CD4-positive, alpha-beta T cell treated with Interleukin-10 for 1 hour (primary cell): ENCODE data around the gene AQP6.
"Not testable (repeated sequence)": the region's sequence is repeated elsewhere in the genome, so short reads cannot be mapped to it uniquely, and the experiment has no call there.

Experiments
- DNase-seq: peaks from one replicate; pipeline ENCODE4 v3.0.0-alpha.2; 2020

Gene AQP6

DNA sequence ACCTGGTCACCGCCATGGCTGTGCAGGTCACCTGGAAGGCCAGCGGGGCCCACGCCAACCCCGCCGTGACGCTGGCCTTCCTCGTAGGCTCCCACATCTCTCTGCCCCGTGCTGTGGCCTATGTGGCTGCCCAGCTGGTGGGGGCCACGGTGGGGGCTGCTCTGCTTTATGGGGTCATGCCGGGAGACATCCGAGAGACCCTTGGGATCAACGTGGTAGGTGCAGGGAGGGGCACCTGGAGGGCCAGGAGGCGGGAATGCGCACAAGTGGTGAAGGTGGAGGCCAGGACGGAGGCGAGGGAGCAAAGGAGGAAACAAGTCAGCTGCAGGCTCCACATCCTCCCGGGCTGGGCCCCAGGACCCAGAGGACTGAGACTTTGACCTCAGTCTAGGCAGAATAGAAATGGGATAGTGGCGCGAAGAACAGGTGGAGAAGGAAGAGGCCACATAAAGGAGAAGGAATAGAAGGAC is 649 bp downstream of the AQP6 start:
- no peak for DNase-seq

DNA sequence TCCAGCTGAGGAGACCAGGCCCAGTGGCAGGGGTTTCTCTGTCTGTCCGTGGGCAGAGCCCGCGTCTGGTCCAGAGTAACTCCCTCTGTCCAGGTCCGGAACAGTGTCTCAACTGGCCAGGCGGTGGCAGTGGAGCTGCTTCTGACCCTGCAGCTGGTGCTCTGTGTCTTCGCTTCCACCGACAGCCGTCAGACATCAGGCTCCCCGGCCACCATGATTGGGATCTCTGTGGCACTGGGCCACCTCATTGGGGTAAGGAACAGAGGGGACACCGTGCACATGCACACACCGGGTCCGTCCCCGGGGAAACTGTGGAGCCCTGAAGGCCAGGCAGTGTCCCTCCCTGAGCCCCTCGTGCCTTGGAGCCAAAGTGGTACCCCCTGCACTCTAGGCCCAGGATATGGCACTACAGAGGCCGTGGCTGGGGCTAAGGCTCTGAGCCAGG is 1.5 kb downstream of the AQP6 start:
- no peak for DNase-seq

DNA sequence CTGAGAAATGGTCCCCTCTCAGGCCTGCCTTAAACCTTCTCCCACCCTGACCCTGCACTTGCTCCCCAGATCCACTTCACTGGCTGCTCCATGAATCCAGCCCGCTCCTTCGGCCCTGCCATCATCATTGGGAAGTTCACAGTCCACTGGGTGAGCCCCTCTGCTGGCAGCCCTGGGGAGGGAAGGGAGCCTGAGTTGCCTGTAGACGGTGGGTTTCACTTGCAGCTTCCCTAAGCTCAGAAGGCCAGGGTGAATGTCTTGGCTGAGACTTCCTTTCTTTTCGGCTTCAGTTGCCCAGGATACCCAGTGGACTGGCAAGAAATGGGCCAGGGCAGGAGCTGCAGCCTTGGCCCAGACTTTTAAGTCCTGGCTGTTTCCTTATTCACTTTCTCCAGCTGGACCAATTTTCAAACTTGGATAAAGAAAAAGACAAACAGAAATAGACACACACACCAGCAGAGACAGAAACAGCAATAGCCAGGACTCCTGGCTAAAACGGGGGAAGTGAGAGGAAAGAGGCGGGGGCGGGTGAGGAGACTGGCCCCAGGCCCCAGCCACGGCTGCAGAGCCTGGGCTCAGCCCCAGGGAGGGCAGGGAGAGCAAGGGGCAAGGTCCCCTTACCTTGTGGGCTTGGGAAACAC is 2.0 kb downstream of the AQP6 start:
- no peak for DNase-seq

DNA sequence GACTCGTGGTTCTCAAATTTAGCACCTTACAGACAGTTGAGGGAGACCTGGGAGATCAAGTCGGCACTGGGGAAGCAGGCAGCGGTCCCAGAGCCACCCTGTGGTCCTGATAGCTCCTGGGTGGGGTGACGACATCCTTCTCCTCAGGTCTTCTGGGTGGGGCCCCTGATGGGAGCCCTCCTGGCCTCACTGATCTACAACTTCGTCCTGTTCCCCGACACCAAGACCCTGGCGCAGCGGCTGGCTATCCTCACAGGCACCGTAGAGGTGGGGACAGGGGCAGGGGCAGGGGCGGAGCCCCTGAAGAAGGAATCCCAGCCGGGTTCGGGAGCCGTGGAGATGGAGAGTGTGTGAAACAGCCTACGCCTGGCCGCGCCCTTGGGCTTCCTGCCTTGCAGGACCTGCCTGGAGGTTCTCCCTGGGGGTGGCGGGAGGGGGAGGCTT is 2.6 kb downstream of the AQP6 start:
- DNase-seq = no peak

DNA sequence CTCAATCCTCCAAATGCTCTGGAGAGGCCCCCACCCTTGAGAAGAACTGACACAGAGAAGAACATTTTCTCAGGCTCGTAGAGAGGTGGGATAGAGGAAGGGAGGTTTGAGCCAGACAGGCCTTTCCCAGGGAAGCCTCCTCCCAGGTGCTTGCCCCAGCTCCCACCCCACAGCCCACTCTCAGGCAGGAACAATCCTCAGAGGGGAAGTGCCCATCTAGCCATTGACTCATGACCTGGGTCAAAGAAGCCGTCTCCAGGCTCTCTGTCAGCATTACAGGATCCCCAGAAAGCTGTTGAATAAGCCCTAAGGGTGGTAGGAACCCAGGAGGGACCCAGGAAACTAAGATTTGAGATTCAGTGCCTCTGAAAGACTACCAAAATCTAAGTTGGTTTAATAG is 3.8 kb downstream of the AQP6 start:
- DNase-seq = no peak

DNA sequence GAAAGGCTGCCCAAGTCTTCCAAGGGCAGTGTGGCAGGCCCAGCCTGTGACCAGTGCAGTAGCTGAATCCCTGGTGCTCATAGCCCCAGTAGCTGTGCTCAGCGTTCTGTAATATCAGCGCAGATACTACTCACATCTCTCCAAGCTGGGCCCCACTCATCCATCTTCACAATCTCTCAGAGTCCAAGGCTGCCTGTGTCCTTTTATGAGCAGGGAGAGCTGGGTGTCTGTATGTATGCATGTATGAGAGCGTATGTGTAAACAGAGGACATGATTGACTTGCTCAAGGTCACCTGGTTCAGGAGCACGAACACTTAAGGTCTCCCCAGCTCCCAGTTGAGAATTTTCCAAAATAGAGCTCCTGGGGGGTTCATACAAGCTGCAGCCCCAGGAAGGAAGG is 5.4 kb downstream of the AQP6 start:
- no peak for DNase-seq

DNA sequence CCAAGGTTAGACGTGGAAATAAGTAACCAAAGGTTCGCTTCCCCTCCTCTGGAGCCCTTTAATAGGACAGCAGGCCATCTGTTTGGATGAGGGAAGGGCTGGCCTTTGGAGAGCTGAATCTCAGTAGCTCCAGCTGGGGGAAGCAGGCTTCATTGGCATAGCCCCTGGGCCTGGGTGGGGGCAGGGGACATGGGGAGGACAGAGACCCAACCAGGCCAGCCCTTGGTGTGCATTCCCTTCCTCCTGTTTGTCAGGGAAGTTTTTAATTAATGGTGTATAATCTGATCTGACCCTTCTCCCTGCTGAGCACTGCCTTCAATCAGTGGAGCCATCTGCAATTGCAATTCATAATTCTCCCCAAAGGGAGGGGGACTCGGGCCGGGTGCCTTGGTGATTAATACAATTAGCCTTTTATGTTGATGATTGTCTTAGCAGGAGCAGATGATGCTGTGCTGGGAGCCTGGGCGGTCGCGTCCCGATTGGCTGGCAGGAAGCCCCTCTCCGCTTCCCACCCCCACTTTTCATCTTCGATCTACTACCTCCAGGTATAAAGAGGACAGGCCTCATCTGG is 6.4 kb downstream of the AQP6 start:
- DNase-seq = no peak

DNA sequence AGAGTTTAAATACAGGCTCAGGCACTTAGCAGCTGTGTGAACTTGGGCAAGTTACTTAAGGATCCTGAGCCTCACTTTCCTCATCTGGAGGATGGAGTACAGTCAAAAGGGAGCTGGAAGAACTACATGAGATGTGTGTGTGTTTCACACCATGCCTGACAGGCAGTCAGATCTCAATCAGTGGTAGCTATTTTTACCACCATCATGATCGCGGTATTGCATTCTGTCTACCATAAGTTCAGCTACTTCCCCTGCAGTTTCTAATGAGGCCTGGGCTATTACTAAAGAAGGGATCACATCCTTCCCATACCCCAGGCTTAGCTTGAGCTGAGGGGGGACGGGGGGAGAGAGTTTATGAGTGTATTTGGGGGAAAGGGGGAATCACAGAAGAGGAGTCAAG is 7.0 kb downstream of the AQP6 start:
- DNase-seq = no peak

DNA sequence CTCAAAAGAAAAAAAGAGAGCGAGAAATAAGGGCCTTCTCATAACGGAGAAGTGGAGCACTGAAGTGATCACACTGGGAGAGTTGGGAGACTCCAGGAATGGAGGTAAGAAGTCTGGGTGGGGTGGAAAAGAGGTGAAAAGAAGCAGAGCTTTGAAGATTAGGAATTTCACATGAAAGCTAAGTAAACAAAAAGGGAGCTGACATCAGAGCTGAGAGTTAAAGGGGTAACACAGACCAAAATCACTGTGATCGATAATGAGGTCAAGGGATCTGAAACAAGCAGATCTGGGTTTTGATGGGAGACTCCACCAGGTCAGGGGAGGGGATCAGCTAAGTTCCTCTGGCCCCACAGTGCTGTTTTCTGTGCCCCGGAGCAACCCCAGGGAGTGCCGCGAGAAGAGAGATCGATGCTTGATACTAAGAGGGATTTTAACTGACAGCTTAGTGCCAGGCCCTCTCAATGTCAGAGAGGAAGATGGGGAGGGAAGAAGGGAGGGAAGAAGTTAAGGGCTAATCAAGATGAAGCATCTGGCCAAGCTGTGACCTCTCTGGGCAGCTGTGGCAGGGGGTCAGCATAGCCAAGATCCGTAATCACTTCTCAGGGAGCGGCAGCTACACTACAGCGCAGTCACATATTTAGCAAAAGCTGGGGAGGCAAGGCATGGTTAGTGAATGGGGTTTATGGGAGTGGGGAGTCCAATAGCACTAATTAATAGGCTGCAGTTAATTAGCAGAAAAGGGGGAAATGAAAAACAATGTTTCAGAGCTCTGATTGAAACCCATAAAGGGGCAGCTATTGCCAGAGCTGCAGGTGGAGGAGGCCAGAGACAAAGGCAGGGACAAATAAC is 8.0 kb downstream of the AQP6 start:
- no peak for DNase-seq

DNA sequence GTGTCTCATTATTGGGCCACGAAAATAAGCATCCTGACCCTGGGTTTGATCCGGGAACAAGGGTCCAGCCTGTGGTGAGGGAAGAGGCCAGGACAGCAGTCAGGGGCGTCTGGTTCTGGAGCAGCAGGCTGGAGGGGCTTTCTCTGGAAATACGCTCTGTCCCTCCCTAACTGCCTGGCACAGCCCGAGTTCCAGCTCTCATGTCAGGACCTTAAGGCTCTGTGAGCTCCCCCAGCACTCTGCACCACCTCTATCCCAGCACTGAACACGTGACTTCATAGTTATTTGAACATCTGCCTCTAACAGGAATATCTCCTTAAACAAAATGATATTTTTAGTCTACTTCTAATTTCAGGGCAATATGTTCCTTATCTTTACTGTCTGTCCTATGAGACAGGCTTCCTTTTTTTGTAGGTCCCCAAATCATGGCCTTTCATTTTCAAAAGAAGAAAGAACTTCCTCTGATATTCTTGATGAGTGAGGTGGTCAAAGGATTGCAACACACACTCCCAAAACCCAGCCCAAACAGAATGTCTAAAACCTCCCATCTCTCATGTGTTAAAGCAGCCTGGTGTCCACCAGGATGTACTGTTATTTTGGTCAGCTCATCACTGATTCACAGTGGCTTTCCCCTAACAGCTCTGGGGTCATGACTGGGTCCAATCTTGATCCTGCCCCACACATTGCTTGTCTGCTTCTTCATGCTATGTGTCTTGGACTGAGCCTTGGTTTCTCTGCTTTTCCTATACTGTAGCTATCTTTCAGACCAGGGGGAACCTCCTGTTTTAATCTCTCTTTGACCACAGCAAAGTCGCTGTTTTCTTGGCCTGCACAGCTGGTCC is 9.7 kb downstream of the AQP6 start:
- DNase-seq = no peak

DNA sequence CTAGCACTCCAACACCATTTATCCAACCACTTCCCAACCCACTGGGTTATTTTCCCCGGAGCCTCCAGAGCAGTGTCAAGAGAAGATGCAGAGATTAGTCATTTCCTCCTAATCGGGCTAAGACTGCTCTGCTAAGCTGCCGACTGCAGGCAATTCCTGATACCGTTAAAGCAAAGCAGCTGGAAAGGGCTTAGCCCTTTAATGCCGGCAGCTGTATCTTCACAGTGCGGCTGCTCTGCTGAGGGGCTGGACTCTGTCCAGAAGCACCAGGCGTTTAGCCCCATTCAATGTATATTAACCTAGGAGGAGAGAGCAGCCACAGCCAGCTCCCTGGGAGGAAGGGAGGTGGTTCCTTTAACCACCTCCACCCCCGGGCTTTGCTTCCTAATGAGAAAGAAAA is 11.1 kb downstream of the AQP6 start:
- no peak for DNase-seq

DNA sequence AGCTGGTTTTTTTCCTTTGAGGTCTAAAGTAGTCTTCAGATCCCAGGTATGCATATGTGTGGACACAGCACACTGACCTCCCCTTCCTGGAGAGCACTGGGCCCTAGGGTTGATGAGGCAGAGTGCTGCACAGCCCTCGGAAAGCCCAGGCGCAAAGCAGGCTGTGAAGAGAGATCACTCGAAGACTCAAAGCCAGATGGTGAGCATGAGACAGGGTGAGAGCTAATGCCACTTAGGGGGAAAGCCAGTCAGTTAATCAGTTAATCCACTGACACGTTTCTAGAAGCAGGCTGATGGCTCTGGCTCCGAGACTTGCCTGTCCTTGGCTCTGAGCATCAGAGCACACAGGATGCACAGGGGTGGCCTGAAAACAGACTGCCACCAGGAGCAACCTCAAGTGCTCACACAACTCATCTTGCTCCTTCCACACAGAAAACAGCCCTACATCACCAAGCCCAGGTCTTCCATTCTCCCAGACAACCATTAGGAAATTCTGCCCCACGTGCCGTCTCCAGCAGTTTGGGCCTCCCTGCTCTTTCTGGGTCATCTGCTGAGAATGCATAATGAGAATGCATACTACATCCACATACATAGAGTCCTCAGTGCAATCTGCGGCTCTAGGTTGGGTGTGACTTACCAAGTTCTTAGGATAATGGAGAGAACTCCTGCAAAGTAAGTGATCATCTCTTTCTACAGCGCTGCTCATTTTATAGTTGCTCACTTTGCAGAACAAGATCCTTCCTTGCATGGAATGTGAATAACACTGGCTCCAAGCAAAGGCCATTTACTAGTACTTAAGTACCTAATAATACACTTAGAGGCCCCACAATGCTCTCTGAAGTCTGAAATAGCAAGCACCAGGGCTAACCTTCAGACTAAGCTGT is 12.0 kb downstream of the AQP6 start:
- DNase-seq = no peak

DNA sequence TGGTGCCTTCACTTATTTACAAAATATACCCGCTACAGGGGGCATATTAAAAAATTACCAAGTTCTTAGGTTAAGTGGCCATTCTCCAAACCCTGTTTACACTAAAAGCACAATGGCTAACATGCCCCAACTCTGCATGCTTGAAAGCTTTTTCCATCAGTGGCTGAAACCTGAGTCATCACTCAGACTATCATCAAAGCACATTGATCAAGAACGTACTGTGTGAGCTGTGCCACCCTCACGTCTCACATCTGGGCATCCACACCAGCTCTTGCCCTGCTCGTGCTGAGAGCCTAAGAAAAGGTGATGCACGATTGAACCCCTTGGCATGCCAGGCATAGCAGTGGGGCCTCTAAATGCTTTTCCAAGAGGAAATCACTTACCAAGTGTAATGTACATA is 13.2 kb downstream of the AQP6 start:
- no peak for DNase-seq

DNA sequence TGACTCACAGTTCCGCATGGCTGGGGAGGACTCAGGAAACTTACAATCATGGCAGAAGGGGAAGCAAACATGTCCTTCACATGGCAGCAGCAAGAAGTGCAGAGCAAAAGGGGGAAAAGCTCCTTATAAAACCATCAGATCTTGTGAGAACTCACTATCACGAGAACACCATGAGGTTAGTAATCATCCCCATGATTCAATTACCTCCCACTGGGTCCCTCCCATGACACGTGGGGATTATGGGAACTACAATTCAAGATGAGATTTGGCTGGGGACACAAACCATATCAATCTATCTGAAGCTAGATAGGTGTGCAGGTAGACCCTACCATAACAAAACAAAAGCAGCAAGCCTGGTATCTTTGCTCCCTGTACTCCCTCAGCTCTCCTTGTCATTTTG is 13.7 kb downstream of the AQP6 start:
- not testable (repeated sequence) for DNase-seq

DNA sequence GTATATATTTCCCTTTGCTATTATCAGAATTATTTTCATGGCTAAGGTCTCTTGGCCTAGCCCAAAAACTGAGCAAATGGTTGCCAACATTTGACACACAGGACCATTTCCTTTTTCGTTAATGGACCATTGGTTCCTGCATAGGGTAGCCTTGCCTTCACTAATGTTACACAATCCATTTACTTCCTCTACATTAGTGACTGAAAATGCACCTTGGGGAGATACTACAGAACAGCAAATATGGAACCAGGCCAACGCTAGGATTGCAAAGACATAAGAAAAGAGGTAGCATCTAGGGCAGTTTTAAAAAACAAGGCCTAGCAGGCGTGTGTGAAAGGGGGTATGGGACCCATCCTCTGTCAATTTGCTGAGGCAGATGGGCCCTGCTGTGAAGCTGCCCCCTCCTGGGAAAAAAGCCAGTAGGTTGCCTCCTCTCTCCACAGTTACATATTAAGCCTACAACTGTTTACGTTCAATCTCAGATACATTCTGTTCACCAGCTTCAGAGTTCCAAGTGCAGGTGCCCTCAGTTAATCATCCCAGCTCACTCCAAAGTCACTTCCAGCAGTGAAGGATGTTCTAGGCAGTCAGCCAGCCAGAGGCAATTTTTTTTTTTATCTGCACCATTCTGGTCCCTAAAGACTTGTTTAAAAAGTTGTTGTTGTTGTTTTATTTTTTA is 15.0 kb downstream of the AQP6 start:
- DNase-seq = no peak

DNA sequence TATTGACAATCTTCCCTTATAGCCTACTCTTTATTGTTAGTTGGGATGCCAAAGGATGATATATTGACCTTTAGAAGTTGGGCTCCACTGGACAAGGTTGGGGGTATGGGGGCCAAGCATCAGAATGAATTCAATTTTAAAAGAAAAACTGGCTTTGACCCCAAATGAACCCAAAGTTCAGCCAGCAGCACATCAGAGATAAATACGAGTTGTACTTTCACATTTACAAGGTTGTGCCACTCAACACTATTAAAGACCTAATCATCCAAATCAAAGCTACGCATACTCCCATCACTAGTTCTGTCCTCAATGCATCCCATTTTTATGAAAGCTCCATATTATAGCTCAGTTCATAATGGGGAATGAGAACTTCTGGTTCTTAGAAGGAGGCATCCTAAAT is 16.7 kb downstream of the AQP6 start:
- not testable (repeated sequence) for DNase-seq

DNA sequence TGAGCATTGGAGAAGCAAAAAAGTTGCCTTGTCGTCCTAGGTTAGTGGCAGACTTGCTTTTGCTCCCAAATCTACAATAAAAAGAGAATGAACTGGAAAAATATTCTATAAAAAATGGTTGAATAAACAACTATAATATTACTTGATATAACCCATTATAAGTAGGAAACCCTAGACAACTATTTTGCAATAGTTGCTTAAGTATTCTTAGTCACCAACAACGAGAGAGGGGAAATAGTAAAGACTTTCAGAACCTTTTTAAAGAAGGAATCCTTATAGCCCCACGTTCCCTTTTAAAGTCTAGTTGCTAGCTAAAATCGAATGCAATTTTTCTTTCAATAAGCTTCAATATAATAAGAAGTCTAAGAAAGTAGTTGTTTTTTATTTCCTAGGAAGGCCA is 17.5 kb downstream of the AQP6 start:
- no peak for DNase-seq

DNA sequence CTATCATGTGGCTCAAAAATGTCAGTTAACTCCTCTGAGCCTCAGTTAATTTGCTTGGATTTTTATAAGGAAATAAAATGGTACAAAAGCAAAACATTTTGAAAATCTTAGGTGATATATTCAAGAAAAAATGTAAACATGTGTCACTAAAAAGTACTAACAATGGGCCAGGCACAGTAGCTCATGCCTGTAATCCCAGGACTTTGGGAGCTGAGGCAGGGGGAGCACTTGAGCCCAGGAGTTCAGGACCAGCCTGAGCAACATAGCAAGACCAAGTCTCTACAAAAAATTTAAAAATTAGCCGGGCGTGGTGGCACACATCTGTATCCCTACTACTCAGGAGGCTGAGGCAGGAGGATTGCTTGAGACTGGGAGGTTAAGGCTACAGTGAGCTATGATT is 25.7 kb downstream of the AQP6 start:
- DNase-seq = no peak

DNA sequence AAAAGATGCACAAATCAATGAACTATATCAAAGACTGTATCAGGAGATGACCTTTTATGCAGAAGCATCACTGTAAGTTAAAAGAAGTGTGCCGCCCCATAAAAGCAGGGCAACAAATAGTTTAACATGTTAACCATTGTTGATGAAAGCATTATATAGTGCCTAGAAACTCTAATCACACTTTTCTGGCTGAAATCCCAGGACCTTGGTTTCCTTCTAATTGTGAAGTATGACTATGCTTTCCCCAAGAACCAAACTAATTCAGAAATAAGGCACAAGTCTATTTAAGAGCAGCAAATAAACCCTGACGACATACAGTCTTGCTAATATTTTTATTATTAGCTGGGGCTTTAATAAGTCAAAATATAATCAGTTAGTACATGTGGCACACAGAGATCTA is 30.8 kb downstream of the AQP6 start:
- DNase-seq = no peak

DNA sequence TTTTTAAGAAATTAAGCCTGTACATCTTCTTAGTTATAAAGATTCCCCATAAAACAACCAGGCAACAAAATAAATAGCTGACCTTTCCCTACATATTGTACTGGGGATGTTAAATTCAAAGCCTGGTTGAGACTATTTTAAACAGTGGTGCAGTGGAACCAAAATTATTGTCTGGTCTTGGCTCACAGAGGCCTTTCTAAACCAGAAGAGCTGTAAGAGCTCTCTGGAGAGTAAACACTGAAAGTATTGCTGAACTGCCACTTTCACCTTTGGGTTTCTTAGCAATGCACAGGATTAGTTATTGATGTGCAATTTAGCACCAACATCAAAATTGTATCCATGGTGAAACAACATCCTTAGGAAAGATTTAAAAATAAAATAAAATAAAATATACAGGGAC is 31.9 kb downstream of the AQP6 start:
- DNase-seq = no peak

DNA sequence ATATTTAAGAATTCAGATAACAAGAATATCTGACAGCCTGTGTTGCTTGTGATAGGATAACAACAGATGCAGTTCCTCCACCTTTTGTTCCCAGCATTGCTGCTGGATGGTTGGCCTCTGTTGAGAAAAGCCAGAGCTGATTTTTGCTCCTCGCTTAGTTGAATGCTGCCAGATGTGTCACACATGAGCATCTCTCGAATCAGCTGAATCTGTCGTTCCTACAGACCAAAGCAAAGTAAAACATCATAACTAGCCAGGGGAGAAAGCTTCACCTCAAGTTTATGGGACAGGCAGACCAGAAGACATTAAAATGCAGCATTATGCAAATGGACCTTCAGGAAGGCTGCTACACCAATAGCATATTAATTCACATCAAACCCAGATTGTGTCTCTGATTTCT is 32.4 kb downstream of the AQP6 start:
- no peak for DNase-seq

DNA sequence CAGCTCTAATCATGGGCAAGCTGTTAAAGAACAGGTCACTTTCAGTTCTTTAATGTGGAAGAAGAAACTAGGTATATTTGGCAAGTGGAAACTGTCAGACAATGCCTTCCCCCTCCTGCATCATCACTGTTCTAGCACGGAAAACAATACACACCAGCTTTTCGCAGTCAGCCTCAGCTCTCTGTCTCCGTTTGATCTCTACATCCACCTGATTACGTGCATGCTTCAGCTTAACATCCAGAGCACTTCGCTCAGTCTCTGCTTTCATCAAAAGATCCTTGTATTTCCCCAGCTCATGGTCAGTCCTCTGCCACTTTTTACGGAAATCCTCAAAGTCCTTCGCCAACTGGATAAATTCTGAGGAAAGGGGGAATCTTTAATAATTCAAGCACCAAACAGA is 33.5 kb downstream of the AQP6 start:
- DNase-seq = no peak
